Measurements from ENCODE around the gene NOXO1. TPM values are rescaled to one million over a fixed set of nuclear protein-coding genes. Genes with fewer than 3 reads are reported as not detected.
A peak's percentile ranks its signal among the peaks of the same experiment; 100 is the strongest.

Gene NOXO1
- total and polyA plus RNA-seq, 5 donors, result 0.29 TPM; not detected in 4

GRCh38 chr16:1932050-1933028 lies 48.9 kb downstream of the NOXO1 start:
- intact Hi-C loops (cut with DNase I), result loop anchor here in 1 of 4 donors (5.0 kb wide), 1 partner anchor 70 kb away; no protein-coding TSS in a partner anchor
- H3K27ac ChIP-seq (ENCODE audit: low read length), result no peak overlapping the region
- peak in 1 of 3 donors; percentile 45 for DNase-seq
- no peaks in the 10 kb centered on the region for H3K4me1 ChIP-seq (ENCODE audit: control insufficient read depth, insufficient read depth, low read length)
- no peak overlapping the region for H3K4me3 ChIP-seq (ENCODE audit: low read length)
- WGBS, result 70% methylated on average over 19 of the region's 19 CpGs
- H3K27me3 ChIP-seq (ENCODE audit: control insufficient read depth, insufficient read depth), result no peaks in the 10 kb centered on the region
- no peak for ATAC-seq
- no peaks in the 10 kb centered on the region for H3K9me3 ChIP-seq (ENCODE audit: control insufficient read depth, low read length)

- intact Hi-C loops (cut with DNase I), result loop anchor here in 1 of 4 donors (5.0 kb wide), 1 partner anchor 68 kb away; no protein-coding TSS in a partner anchor
- H3K27ac ChIP-seq (ENCODE audit: low read length), result no peak overlapping the region
Observed at GRCh38 chr16:1930338-1930720, 50.9 kb downstream of the NOXO1 start.

GRCh38 chr16:1929578-1930337 lies 51.5 kb downstream of the NOXO1 start:
- no peaks in the 10 kb centered on the region for H3K27me3 ChIP-seq (ENCODE audit: control insufficient read depth, insufficient read depth)
- H3K4me1 ChIP-seq (ENCODE audit: control insufficient read depth, insufficient read depth, low read length), result no peaks in the 10 kb centered on the region
- 11% methylated on average over 70 of the region's 70 CpGs for WGBS
- ATAC-seq (peak; percentile 93 to 95), DNase-seq (peak; percentile 89 to 97 (median 96))
- no peaks in the 10 kb centered on the region for H3K9me3 ChIP-seq (ENCODE audit: control insufficient read depth, low read length)
- peak overlapping the region; percentile 72 for H3K4me3 ChIP-seq (ENCODE audit: low read length)
- H3K27ac ChIP-seq (ENCODE audit: low read length), result no peak overlapping the region
- intact Hi-C loops (cut with DNase I), result loop anchor here (2.0 to 10.0 kb wide), 3 partner anchors 65 to 67 kb away; no protein-coding TSS in a partner anchor

More at GRCh38 chr16:1930338-1930720, 50.9 kb downstream of the NOXO1 start:
- ATAC-seq, result no peak
- H3K4me3 ChIP-seq (ENCODE audit: low read length), result no peak overlapping the region
- H3K27me3 ChIP-seq (ENCODE audit: control insufficient read depth, insufficient read depth), result no peaks in the 10 kb centered on the region
- no peaks in the 10 kb centered on the region for H3K9me3 ChIP-seq (ENCODE audit: control insufficient read depth, low read length)
- DNase-seq, result peak in 1 of 3 donors; percentile 50
- H3K4me1 ChIP-seq (ENCODE audit: control insufficient read depth, insufficient read depth, low read length), result no peaks in the 10 kb centered on the region
- WGBS, result 72% methylated on average over 10 of the region's 10 CpGs

GRCh38 chr16:1929105-1929504 lies 52.2 kb downstream of the NOXO1 start:
- Histone ChIP-seq H3K9me3 (ENCODE audit: control insufficient read depth, low read length) (no peaks in the 10 kb centered on the region), H3K4me1 (ENCODE audit: control insufficient read depth, insufficient read depth, low read length) (no peaks in the 10 kb centered on the region), H3K4me3 (ENCODE audit: low read length) (peak overlapping the region; percentile 72), H3K27me3 (ENCODE audit: control insufficient read depth, insufficient read depth) (no peaks in the 10 kb centered on the region), H3K27ac (ENCODE audit: low read length) (peak overlapping the region; percentile 22)
- intact Hi-C loops (cut with DNase I), result loop anchor here in 3 of 4 donors (2.0 to 10.0 kb wide), 2 partner anchors 64 kb away; no protein-coding TSS in a partner anchor
- DNase-seq (peak in 2 of 3 donors; percentile 67 to 73), ATAC-seq (peak; percentile 63 to 64)
- WGBS, result 11% methylated on average over 11 of the region's 11 CpGs

Other genes with a start within 250 kb of the NOXO1 start
Only the 30 nearest of the 31 such genes appear.
- 10 to 100 TPM; 36.5 to 55.4 (median 47.4) TPM for gene NME3, start 209.9 kb downstream of the NOXO1 start, total RNA-seq
- 75.2 TPM for gene NME3, start 209.9 kb downstream of the NOXO1 start, polyA plus RNA-seq
- 10 to 100 TPM in 2 of 4 donors, 1 to 10 TPM in 2; 8.1 to 11.3 (median 9.8) TPM for gene EME2, start 208.7 kb downstream of the NOXO1 start, total RNA-seq
- gene EME2, start 208.7 kb downstream of the NOXO1 start, polyA plus RNA-seq, result 6.3 TPM
- 10 to 100 TPM; 53.3 to 80.0 (median 69.1) TPM for gene MRPS34, start 208.3 kb downstream of the NOXO1 start, total RNA-seq
- gene MRPS34, start 208.3 kb downstream of the NOXO1 start, polyA plus RNA-seq, result 91.4 TPM
- gene SPSB3, start 198.9 kb downstream of the NOXO1 start, total RNA-seq, result 10 to 100 TPM; 24.5 to 41.3 (median 34.1) TPM
- 51.8 TPM for gene SPSB3, start 198.9 kb downstream of the NOXO1 start, polyA plus RNA-seq
- gene NUBP2, start 198.5 kb downstream of the NOXO1 start, total RNA-seq, result 10 to 100 TPM; 33.1 to 39.1 (median 35.9) TPM
- 45.3 TPM for gene NUBP2, start 198.5 kb downstream of the NOXO1 start, polyA plus RNA-seq
- gene IGFALS, start 187.8 kb downstream of the NOXO1 start, total RNA-seq, result not detected
- gene IGFALS, start 187.8 kb downstream of the NOXO1 start, polyA plus RNA-seq, result 0.05 TPM
- 100 to 1,000 TPM; 123 to 155 (median 141) TPM for gene HAGH, start 154.6 kb downstream of the NOXO1 start, total RNA-seq
- gene HAGH, start 154.6 kb downstream of the NOXO1 start, polyA plus RNA-seq, result 224 TPM
- gene FAHD1, start 154.3 kb downstream of the NOXO1 start, total RNA-seq, result 10 to 100 TPM; 18.8 to 26.5 (median 22.6) TPM
- 46.4 TPM for gene FAHD1, start 154.3 kb downstream of the NOXO1 start, polyA plus RNA-seq
- gene MEIOB, start 109.3 kb downstream of the NOXO1 start, total RNA-seq, result not detected
- gene MEIOB, start 109.3 kb downstream of the NOXO1 start, polyA plus RNA-seq, result not detected
- not detected for gene HS3ST6, start 63.1 kb downstream of the NOXO1 start, total RNA-seq
- gene HS3ST6, start 63.1 kb downstream of the NOXO1 start, polyA plus RNA-seq, result not detected
- gene MSRB1, start 38.3 kb downstream of the NOXO1 start, total RNA-seq, result 10 to 100 TPM; 18.0 to 34.0 (median 26.2) TPM
- 39.2 TPM for gene MSRB1, start 38.3 kb downstream of the NOXO1 start, polyA plus RNA-seq
- 10 to 100 TPM; 21.1 to 47.2 (median 24.2) TPM for gene RPL3L, start 26.8 kb downstream of the NOXO1 start, total RNA-seq
- gene RPL3L, start 26.8 kb downstream of the NOXO1 start, polyA plus RNA-seq, result 37.3 TPM
- gene NDUFB10, start 21.9 kb downstream of the NOXO1 start, total RNA-seq, result 100 to 1,000 TPM; 397 to 535 (median 467) TPM
- 1,316 TPM for gene NDUFB10, start 21.9 kb downstream of the NOXO1 start, polyA plus RNA-seq
- 1,000 to 10,000 TPM in 3 of 4 donors, 100 to 1,000 TPM in 1; 947 to 1,371 (median 1,063) TPM for gene RPS2, start 16.6 kb downstream of the NOXO1 start, total RNA-seq
- gene RPS2, start 16.6 kb downstream of the NOXO1 start, polyA plus RNA-seq, result 1,244 TPM
- gene RNF151, start 14.6 kb downstream of the NOXO1 start, total RNA-seq, result not detected
- not detected for gene RNF151, start 14.6 kb downstream of the NOXO1 start, polyA plus RNA-seq
- 10 to 100 TPM; 19.0 to 22.8 (median 19.7) TPM for gene TBL3, start 9.4 kb downstream of the NOXO1 start, total RNA-seq
- 39.6 TPM for gene TBL3, start 9.4 kb downstream of the NOXO1 start, polyA plus RNA-seq
- gene GFER, start 2.7 kb upstream of the NOXO1 start, total RNA-seq, result 10 to 100 TPM; 19.6 to 25.7 (median 22.2) TPM
- gene GFER, start 2.7 kb upstream of the NOXO1 start, polyA plus RNA-seq, result 31.7 TPM
- 1 to 10 TPM in 1 of 4 donors, under 1 TPM in 3; 0.57 to 1.0 (median 0.68) TPM for gene SYNGR3, start 8.5 kb upstream of the NOXO1 start, total RNA-seq
- 1.4 TPM for gene SYNGR3, start 8.5 kb upstream of the NOXO1 start, polyA plus RNA-seq
- 10 to 100 TPM; 16.8 to 20.5 (median 17.5) TPM for gene ZNF598, start 28.4 kb upstream of the NOXO1 start, total RNA-seq
- gene ZNF598, start 28.4 kb upstream of the NOXO1 start, polyA plus RNA-seq, result 14.0 TPM
- not detected for gene NPW, start 38.3 kb upstream of the NOXO1 start, total RNA-seq
- gene NPW, start 38.3 kb upstream of the NOXO1 start, polyA plus RNA-seq, result not detected
- 100 to 1,000 TPM; 131 to 257 (median 158) TPM for gene NHERF2, start 45.4 kb upstream of the NOXO1 start, total RNA-seq
- gene NHERF2, start 45.4 kb upstream of the NOXO1 start, polyA plus RNA-seq, result 228 TPM
- gene NTHL1, start 66.4 kb upstream of the NOXO1 start, total RNA-seq, result 10 to 100 TPM in 3 of 4 donors, 1 to 10 TPM in 1; 4.3 to 14.0 (median 12.5) TPM
- gene NTHL1, start 66.4 kb upstream of the NOXO1 start, polyA plus RNA-seq, result 21.3 TPM
- gene TSC2, start 66.5 kb upstream of the NOXO1 start, total RNA-seq, result 10 to 100 TPM; 67.3 to 72.4 (median 69.4) TPM
- 34.7 TPM for gene TSC2, start 66.5 kb upstream of the NOXO1 start, polyA plus RNA-seq
- gene PKD1, start 154.4 kb upstream of the NOXO1 start, total RNA-seq, result 100 to 1,000 TPM in 2 of 4 donors, 10 to 100 TPM in 2; 95.9 to 111 (median 99.1) TPM
- 98.4 TPM for gene PKD1, start 154.4 kb upstream of the NOXO1 start, polyA plus RNA-seq
- under 1 TPM in 3 of 4 donors, not detected in 1; 0.24 to 0.89 (median 0.88) TPM for gene RAB26, start 167.2 kb upstream of the NOXO1 start, total RNA-seq
- 0.95 TPM for gene RAB26, start 167.2 kb upstream of the NOXO1 start, polyA plus RNA-seq
- gene TRAF7, start 174.3 kb upstream of the NOXO1 start, total RNA-seq, result 10 to 100 TPM; 26.1 to 39.2 (median 33.0) TPM
- 17.7 TPM for gene TRAF7, start 174.3 kb upstream of the NOXO1 start, polyA plus RNA-seq
- gene CASKIN1, start 215.1 kb upstream of the NOXO1 start, total RNA-seq, result 10 to 100 TPM in 3 of 4 donors, 1 to 10 TPM in 1; 9.3 to 26.5 (median 12.3) TPM
- gene CASKIN1, start 215.1 kb upstream of the NOXO1 start, polyA plus RNA-seq, result 9.7 TPM
- gene MLST8, start 224.0 kb upstream of the NOXO1 start, total RNA-seq, result 10 to 100 TPM; 24.2 to 29.3 (median 27.0) TPM
- gene MLST8, start 224.0 kb upstream of the NOXO1 start, polyA plus RNA-seq, result 33.3 TPM
- 10 to 100 TPM in 1 of 4 donors, 1 to 10 TPM in 3; 6.8 to 11.0 (median 7.9) TPM for gene BRICD5, start 229.4 kb upstream of the NOXO1 start, total RNA-seq
- 3.4 TPM for gene BRICD5, start 229.4 kb upstream of the NOXO1 start, polyA plus RNA-seq
- 10 to 100 TPM; 20.2 to 24.8 (median 21.5) TPM for gene PGP, start 233.4 kb upstream of the NOXO1 start, total RNA-seq
- 19.3 TPM for gene PGP, start 233.4 kb upstream of the NOXO1 start, polyA plus RNA-seq

Measured in right cardiac atrium (tissue), 5 donors.